Cerebellar nuclear complex (tissue), 1 donor: ENCODE data around the gene DENND5B.
"Not testable (repeated sequence)": the region's sequence is repeated elsewhere in the genome, so short reads cannot be mapped to it uniquely, and the experiment has no call there.

Experiments used
- DNase-seq, 2 experiments: peaks; one replicate each; lab custom pipeline; 2025; lab: John Stamatoyannopoulos, UW

Gene DENND5B

DNA sequence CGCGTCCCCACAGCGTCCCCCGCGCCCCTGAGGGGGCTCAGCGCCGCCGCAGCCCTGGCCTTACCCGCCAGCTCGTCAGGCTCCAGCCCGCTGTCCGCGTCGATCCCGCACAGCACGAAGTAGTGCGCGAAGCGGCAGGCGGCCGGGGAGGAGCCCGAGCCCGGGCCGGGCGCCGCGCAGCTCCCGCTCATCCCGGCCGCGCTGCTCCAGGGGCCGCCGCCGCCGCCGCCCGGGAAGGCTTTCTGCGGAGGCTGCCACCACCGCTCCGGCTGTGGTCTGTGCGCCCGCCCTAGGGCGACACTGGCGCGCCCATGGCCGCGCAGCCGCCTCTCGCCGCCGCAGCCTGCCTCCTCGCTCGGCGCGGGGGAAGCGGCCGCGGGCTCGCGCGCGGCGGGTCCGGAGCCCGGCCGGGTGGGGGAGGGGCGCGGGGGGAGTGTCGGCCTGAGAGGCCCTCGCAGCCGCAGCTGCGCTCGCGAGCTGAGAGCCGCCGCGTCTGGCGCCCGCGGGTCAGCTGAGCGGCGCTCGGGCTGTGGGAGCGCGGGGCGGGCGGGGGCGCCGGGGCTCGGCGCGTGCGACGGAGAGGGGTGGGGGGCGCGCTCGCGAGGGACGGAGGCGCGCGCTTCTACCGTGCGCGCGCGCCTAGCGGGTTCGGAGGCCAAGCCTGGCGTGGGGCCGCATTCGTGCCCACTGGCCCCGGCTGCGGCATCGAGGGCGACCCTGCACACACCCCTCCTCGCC lies at the start of gene DENND5B:
Gene DENND5B, minus strand, starts transcription at position 495 of the 738 bp plus-strand sequence. Its CDS starts 304 bp downstream, at position 191.
- peak in 1 of 2 experiments; percentile 15 for DNase-seq

DNA sequence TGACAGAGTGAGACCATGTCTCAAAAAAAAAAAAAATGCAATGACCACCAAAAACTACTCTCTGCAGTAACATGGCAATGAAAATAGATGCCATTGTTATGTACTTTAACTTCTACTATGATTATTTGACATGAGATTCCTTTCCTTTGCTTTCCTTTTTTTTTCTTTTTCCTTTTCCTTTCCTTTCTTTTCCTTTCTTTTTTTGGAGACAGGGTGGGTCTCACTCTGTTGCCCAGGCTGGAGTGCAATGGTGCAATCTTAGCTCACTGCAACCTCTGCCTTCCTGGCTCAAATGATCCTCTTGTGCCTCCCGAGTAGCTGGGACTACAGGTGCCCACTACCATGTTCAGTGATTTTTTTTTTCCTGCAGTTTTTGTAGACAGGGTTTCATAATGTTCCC lies 43.7 kb upstream of the DENND5B start:
- DNase-seq: no peak

DNA sequence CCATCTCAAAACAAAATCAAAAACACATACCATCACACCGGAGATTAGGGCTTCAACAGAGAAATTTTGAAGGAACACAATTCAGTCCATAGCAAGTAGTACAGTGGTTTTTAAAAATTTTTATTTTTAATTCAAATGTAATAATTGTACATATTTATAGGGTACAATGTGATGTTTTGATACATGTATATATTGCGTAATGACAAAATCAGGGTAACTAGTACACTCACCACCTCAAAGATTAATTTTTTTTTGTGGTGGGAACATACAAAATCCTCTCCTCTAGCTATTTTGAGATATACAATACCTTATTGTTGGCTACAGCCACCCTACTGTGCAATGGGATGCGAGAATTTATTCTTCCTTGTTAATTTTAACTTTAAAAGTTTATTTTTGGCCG lies 42.5 kb upstream of the DENND5B start:
- DNase-seq: no peak

DNA sequence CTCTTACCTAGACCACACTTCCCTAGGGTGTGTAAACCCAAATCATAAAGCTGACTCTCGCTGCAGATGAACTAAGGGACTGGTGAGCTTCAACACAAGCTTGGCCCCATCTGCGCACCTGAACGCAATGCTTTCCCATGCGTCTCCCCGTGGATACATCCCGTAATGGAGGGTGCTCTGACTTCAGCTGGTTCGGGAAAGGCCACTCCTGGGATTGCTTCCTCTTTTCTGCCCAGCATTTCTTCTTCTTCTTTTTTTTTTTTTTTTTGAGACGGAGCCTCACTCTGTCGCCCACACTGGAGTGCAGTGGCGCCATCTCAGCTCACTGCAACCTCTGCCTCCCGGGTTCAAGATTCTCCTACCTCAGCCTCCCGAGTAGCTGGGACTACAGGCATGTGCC lies 40.9 kb upstream of the DENND5B start:
- no peak for DNase-seq

DNA sequence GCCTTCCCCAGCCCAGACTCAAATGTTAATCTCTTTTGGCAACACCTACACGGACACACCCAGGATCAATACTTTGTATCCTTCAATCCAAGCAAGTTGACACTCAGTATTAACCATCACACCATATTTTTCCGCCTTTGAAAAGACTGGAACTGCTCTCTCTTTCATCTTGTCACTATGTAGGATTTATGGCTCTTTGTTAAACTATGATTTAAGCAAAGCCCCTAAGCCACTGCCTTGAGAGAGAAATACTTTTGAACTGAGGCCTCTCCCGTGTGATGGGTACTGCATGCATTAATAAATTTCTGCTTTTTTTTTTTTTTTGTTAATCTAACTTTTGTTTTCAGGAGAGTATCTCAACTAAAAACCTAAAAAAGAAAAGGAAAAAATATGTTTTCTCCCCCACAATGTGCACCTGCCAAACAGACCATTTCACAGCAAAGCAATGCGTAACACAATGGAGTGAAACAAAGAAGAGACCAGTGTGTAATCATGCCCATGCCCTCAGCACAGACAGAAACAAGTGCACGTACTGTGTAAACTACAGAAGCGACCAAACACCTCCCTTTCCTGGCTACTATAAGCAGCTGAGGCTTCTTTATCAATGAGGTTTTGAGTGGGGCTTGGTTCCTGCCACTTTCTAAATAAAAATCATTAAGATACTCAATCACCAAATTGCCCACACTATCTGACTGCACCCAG lies 40.2 kb upstream of the DENND5B start:
- no peak for DNase-seq

GRCh38 chr12:31629756-31630732 lies 39.1 kb upstream of the DENND5B start:
- peak in 1 of 2 experiments; percentile 19 for DNase-seq

- no peak for DNase-seq
Measured at GRCh38 chr12:31627456-31628054, 36.6 kb upstream of the DENND5B start.

GRCh38 chr12:31626270-31626995 lies 35.5 kb upstream of the DENND5B start:
- no peak for DNase-seq

GRCh38 chr12:31622038-31622437 lies 31.1 kb upstream of the DENND5B start:
- DNase-seq: no peak

GRCh38 chr12:31620311-31620710 lies 29.4 kb upstream of the DENND5B start:
- no peak for DNase-seq

GRCh38 chr12:31618228-31619025 lies 27.5 kb upstream of the DENND5B start:
- DNase-seq: no peak

DNA sequence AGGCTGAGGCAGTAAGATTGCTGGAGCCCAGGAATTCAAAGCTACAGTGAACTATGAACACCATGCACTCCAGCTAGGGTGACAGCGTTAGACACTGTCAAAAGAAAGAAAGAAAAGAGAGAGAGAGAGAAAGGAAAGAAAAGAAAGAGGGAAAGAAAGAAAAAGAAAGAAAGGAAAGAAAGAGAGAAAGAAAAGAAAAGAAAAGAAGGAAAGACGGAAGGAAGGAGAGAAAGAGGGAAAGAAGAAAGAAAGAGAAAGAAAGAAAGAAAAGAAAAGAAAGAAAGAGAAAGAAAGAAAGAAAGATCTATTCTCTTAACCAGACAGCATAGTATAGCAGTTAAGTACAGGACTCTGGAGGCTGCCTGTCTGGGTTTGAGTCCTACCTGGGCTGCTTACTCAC lies 21.9 kb upstream of the DENND5B start:
- no peak for DNase-seq

DNA sequence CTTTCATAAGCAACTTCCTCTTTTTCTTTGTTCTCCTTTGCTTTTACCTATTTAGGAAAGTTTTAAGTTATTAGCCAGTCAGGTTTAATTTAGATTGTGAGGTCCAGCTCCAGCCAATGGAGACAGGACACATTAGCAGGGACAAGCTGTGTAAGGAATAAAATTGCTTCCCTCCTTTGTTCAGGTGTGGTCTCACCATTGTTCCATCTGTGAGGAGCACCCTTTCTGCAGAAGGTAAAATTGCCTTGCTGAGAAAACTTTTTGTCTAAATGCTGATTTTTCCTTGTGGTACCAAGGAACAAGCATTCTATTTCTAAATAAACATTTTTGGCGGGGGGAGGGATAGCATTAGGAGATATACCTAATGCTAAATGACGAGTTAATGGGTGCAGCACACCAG lies 17.4 kb upstream of the DENND5B start:
- not testable (repeated sequence) for DNase-seq

DNA sequence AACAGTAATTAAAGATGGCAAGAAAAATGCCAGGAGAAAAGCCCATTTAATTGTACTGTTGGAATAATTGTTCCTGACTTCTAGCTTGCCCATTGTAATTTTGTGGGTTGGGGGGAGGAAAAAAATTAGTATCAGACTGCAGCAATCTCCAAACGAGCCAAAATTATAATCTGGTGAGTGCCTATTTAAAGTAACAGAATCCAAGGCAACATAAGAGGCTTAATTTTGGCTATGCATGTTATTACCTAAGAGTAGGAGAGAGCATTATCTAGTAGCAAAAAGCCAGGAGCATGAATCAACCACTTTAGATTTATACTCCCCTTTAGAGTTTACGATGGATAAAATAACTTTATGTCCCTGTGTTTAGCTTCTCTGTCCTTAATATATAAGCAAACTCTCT lies 14.6 kb upstream of the DENND5B start:
- no peak for DNase-seq

DNA sequence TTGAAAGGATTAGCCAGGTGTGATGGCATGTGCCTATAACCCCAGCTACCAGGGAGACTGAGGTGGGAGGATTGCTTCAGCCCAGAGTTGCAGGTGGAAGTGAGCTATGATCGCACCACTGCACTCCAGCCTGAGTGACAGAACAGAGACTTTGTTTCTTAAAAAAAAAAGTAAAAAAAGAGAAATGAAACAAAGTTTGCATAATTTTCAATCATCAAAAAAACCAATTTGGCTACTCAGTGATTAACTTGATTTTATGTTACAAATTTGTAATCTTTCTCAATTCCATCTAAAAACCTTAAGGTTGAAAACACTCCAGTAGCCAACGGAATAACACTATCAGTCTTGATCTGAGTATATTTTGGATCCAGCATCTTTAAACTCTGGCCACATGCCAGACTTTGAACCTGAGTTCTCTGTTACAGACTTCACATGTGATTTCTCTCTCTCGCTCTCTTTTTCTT lies 12.6 kb upstream of the DENND5B start:
- no peak for DNase-seq

- no peak for DNase-seq
Measured at GRCh38 chr12:31600750-31601149, 9.8 kb upstream of the DENND5B start.

DNA sequence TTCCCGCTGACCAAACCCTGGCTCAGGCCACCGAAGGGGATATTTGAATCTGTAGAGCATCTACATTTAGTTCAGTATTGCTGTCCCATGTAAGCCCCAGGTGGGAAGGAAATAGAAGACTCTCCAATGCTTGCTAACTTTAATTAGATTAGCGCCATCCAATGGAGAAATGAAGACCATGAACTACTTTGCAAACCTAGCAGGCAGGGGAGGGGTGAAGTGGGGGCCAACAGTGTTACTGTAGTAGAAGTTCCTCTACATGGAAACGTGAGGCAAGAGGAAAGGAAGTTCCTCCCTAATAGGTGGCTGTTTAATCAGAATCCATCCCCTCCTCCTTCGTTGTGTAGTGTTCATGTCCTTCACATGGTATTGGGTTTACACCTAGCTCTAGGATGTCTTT lies 9.3 kb upstream of the DENND5B start:
- DNase-seq: no peak

- DNase-seq: no peak
Measured at GRCh38 chr12:31599053-31599452, 8.1 kb upstream of the DENND5B start.

DNA sequence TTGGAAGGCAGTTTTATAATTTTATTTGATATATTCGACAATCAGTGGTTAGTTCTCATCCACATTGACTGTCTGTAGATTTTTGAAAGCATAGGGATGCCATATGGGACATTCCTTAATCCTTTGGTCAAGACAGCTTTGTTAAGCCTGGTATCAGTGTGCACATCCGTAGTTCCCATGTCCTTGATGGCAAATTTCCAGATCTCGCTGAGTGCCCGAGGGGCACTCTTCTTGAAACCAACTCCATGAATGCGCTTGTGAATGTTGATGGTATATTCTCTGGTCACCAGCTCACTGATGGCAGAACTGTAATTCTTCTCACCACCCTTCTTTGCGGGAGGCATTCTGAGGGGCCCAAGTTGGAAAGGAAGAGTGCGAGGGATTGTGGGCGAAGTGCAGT lies 6.1 kb upstream of the DENND5B start:
- DNase-seq: no peak

GRCh38 chr12:31594681-31595080 lies 3.7 kb upstream of the DENND5B start:
- no peak for DNase-seq
